Right ventricle myocardium inferior (tissue), 1 donor: ENCODE results near the gene CPSF3. TPM values are rescaled to one million over a fixed set of nuclear protein-coding genes. Genes with fewer than 3 reads are reported as not detected.

ENCODE experiments used
- ATAC-seq: fragments of 200-7000 bp; cut with Tn5 transposase; one replicate; pipeline ENCODE4 v1.9.1; 2020; ENCODE audit warnings: mild to moderate bottlenecking, moderate library complexity
- DNase-seq: peaks from one replicate; pipeline ENCODE4 v3.0.0; 2021; ENCODE audit errors: missing footprints
- intact Hi-C: fragments of 100-400 bp; cut with DNase I; formaldehyde crosslinking; loops from one replicate; pipeline ENCODE4 v1.11.0; 2022
- long read RNA-seq: library from polyadenylated mRNA; unstranded; transcript quantifications from one replicate; pipeline ENCODE4 v2.0.0, GENCODE V29; 2021
- total RNA-seq: library from RNA; stranded (reverse); fragmentation: NEBNext Ultra II Directional; extraction: Animal tissue kit (Norgen Biotek cat#: 25700); gene quantifications from one replicate; pipeline ENCODE4 v1.2.1, GENCODE V29; 2021
- donor health status: DM: no; HTN: yes; CAD: no; lungs with severe emphysema.

CPSF3 gene
- total RNA-seq: 16.5 TPM
- long read RNA-seq, transcript CPSF3-201 (18 exons, 2,345 nt): major isoform, 11 of 11 reads
- long read RNA-seq, partial matches to known transcripts: 0 of 11 reads
- long read RNA-seq, other reads (novel, unspliced or antisense): 0 of 11 reads

- intact Hi-C loops: loop anchor here (2.0 kb wide), 1 partner anchor 217 kb away; the partner anchor contains the start of gene ASAP2
- DNase-seq (peak; percentile 98), ATAC-seq (peak; percentile 97)
Observed at GRCh38 chr2:9423100-9423921, at the start of gene CPSF3, which contains the start of gene ITGB1BP1. TSS of gene CPSF3 (plus strand) at chr2:9423654. CDS start at chr2:9423774, 120 bp downstream. TSS of gene ITGB1BP1 (minus strand) at chr2:9423528. CDS start at chr2:9418697, 4,831 bp downstream.

GRCh38 chr2:9374071-9374730 is 49.3 kb upstream of the CPSF3 start:
- no peak for DNase-seq
- intact Hi-C loops: loop anchor here (10.0 kb wide), 1 partner anchor 229 kb away; no protein-coding TSS in a partner anchor
- ATAC-seq: no peak

GRCh38 chr2:9375857-9376428 is 47.5 kb upstream of the CPSF3 start:
- intact Hi-C loops: loop anchor here (10.0 kb wide), 1 partner anchor 231 kb away; no protein-coding TSS in a partner anchor
- no peak for ATAC-seq
- no peak for DNase-seq

GRCh38 chr2:9377461-9378097 is 45.9 kb upstream of the CPSF3 start:
- DNase-seq: no peak
- no peak for ATAC-seq
- intact Hi-C loops: loop anchor here (10.0 kb wide), 1 partner anchor 233 kb away; no protein-coding TSS in a partner anchor

- ATAC-seq: peak; percentile 85
- peak; percentile 88 for DNase-seq
- intact Hi-C loops: loop anchor here (10.0 kb wide), 1 partner anchor 234 kb away; no protein-coding TSS in a partner anchor
Observed at GRCh38 chr2:9378433-9379390, 44.7 kb upstream of the CPSF3 start.

GRCh38 chr2:9379391-9379755 is 44.1 kb upstream of the CPSF3 start:
- intact Hi-C loops: loop anchor here (10.0 kb wide), 1 partner anchor 235 kb away; no protein-coding TSS in a partner anchor
- ATAC-seq (no peak), DNase-seq (no peak)

- intact Hi-C loops: no loop called here
- ATAC-seq (peak; percentile 74), DNase-seq (no peak)
Observed at GRCh38 chr2:9380702-9381628, 42.5 kb upstream of the CPSF3 start.

GRCh38 chr2:9382604-9383235 is 40.7 kb upstream of the CPSF3 start:
- no peak for DNase-seq
- intact Hi-C loops: no loop called here
- ATAC-seq: no peak

- DNase-seq (no peak), ATAC-seq (no peak)
- intact Hi-C loops: no loop called here
Observed at GRCh38 chr2:9384521-9384920, 38.9 kb upstream of the CPSF3 start.

GRCh38 chr2:9385841-9386240 is 37.6 kb upstream of the CPSF3 start:
- intact Hi-C loops: no loop called here
- ATAC-seq (no peak), DNase-seq (no peak)

- ATAC-seq: no peak
- DNase-seq: no peak
- intact Hi-C loops: no loop called here
Observed at GRCh38 chr2:9388199-9388681, 35.2 kb upstream of the CPSF3 start.

GRCh38 chr2:9388950-9389911 is 34.2 kb upstream of the CPSF3 start:
- ATAC-seq (no peak), DNase-seq (no peak)
- intact Hi-C loops: no loop called here

GRCh38 chr2:9390151-9390850 is 33.2 kb upstream of the CPSF3 start:
- intact Hi-C loops: no loop called here
- DNase-seq (no peak), ATAC-seq (no peak)

GRCh38 chr2:9390991-9391390 is 32.5 kb upstream of the CPSF3 start:
- intact Hi-C loops: no loop called here
- ATAC-seq: no peak
- DNase-seq: no peak
